WTC11 (cell line): ENCODE data around the gene CTNNA3. TPM values are rescaled to one million over a fixed set of nuclear protein-coding genes. Genes with fewer than 3 reads are reported as not detected.

ENCODE experiments used
- ATAC-seq: fragments of 200-7000 bp; cut with Tn5 transposase; 2 replicates; pipeline ENCODE4 v1.10.0; 2021; ENCODE audit warnings: mild to moderate bottlenecking, moderate library complexity
- CTCF ChIA-PET: fragments of 300-600 bp; sonication (Branson Sonifier 250); formaldehyde crosslinking; loops from one replicate; lab custom pipeline; 2021; ENCODE audit warnings: antibody characterized with exemption; lab: Charles Lee
- POLR2A ChIA-PET: fragments of 350-600 bp; sonication (Branson Sonifier 250); formaldehyde crosslinking; loops from one replicate; lab custom pipeline; 2021; ENCODE audit warnings: antibody characterized with exemption; lab: Charles Lee
- DNase-seq: peaks from one replicate; pipeline ENCODE4 v3.0.0; 2021; ENCODE audit warnings: low spot score
- H3K27ac Mint-ChIP-seq: 2 replicates; pipeline ENCODE4 v1.8.0; 2021; ENCODE audit warnings: mixed read lengths
- H3K27me3 Mint-ChIP-seq: 2 replicates; pipeline ENCODE4 v1.8.0; 2021; ENCODE audit warnings: low read depth, mild to moderate bottlenecking, moderate library complexity, mixed read lengths
- H3K36me3 Mint-ChIP-seq: 2 replicates; pipeline ENCODE4 v1.8.0; 2021; ENCODE audit warnings: mixed read lengths
- H3K4me1 Mint-ChIP-seq: 2 replicates; pipeline ENCODE4 v1.8.0; 2022; ENCODE audit warnings: mixed read lengths
- H3K4me3 Mint-ChIP-seq: 2 replicates; pipeline ENCODE4 v1.8.0; 2021; ENCODE audit warnings: mild to moderate bottlenecking, moderate library complexity, mixed read lengths
- H3K9me3 Mint-ChIP-seq: 2 replicates; pipeline ENCODE4 v1.8.0; 2021; ENCODE audit warnings: mixed read lengths
- CREB1 ChIP-seq: sonication (generic); formaldehyde crosslinking; IDR thresholded peaks from 2 replicates; pipeline ENCODE4 v1.8.0; 2023; ENCODE audit warnings: mild to moderate bottlenecking, missing genetic modification reagents
- CREM ChIP-seq: sonication (generic); formaldehyde crosslinking; IDR thresholded peaks from 2 replicates; pipeline ENCODE4 v1.8.1; 2022; ENCODE audit warnings: mild to moderate bottlenecking, missing genetic modification reagents, moderate library complexity
- ETV6 ChIP-seq: sonication (generic); formaldehyde crosslinking; IDR thresholded peaks from 2 replicates; pipeline ENCODE4 v1.8.1; 2022; ENCODE audit warnings: mild to moderate bottlenecking, missing genetic modification reagents
- GRHL2 ChIP-seq: fragments of 250-450 bp; sonication (Bioruptor Pico); IDR thresholded peaks from 2 replicates; pipeline ENCODE4 v1.8.0; 2022; ENCODE audit warnings: mild to moderate bottlenecking, moderate library complexity; ENCODE audit not compliant: insufficient replicate concordance, severe bottlenecking
- HMGA2 ChIP-seq: fragments of 250-450 bp; sonication (Bioruptor Pico); IDR thresholded peaks from 2 replicates; pipeline ENCODE4 v1.4.0; 2021; ENCODE audit warnings: mild to moderate bottlenecking, moderate library complexity
- IRF2 ChIP-seq: sonication (generic); formaldehyde crosslinking; IDR thresholded peaks from 2 replicates; pipeline ENCODE4 v1.8.0; 2022; ENCODE audit warnings: low read depth, missing genetic modification reagents, borderline replicate concordance
- MXD4 ChIP-seq: fragments of 250-450 bp; sonication (Bioruptor Pico); IDR thresholded peaks from 2 replicates; pipeline ENCODE4 v1.8.0; 2021; ENCODE audit warnings: mild to moderate bottlenecking, moderate library complexity, borderline replicate concordance
- NFATC4 ChIP-seq: fragments of 250-450 bp; sonication (Bioruptor Pico); IDR thresholded peaks from 2 replicates; pipeline ENCODE4 v1.9.0; 2021; ENCODE audit warnings: mild to moderate bottlenecking
- NFYB ChIP-seq: sonication (generic); formaldehyde crosslinking; conservative IDR thresholded peaks from 2 replicates; pipeline ENCODE4 v1.8.0; 2022; ENCODE audit warnings: low read depth, missing genetic modification reagents
- PRRX2 ChIP-seq: fragments of 250-450 bp; sonication (Bioruptor Pico); IDR thresholded peaks from 2 replicates; pipeline ENCODE4 v1.8.0; 2021; ENCODE audit warnings: mild to moderate bottlenecking
- RELA ChIP-seq: sonication (generic); formaldehyde crosslinking; IDR thresholded peaks from 2 replicates; pipeline ENCODE4 v1.8.1; 2022; ENCODE audit warnings: missing genetic modification reagents, mild to moderate bottlenecking, borderline replicate concordance
- RORB ChIP-seq: fragments of 250-450 bp; sonication (Bioruptor Pico); IDR thresholded peaks from 2 replicates; pipeline ENCODE4 v1.9.0; 2021; ENCODE audit warnings: mild to moderate bottlenecking
- TEAD1 ChIP-seq: sonication (generic); formaldehyde crosslinking; IDR thresholded peaks from 2 replicates; pipeline ENCODE4 v1.8.0; 2022; ENCODE audit warnings: mild to moderate bottlenecking, missing genetic modification reagents
- ZNF263 ChIP-seq: sonication (generic); formaldehyde crosslinking; IDR thresholded peaks from 2 replicates; pipeline ENCODE4 v1.8.1; 2022; ENCODE audit warnings: low read depth, mild to moderate bottlenecking, moderate library complexity, missing genetic modification reagents
- ZNF396 ChIP-seq: fragments of 250-450 bp; sonication (Bioruptor Pico); IDR thresholded peaks from 2 replicates; pipeline ENCODE4 v1.8.0; 2021; ENCODE audit warnings: mild to moderate bottlenecking, moderate library complexity, borderline replicate concordance
- ZNF423 ChIP-seq: fragments of 250-450 bp; sonication (Bioruptor Pico); IDR thresholded peaks from 2 replicates; pipeline ENCODE4 v2.1.2; 2022; ENCODE audit warnings: mild to moderate bottlenecking, moderate library complexity
- ZNF671 ChIP-seq: fragments of 250-450 bp; sonication (Bioruptor Pico); IDR thresholded peaks from 2 replicates; pipeline ENCODE4 v1.8.0; 2021; ENCODE audit warnings: mild to moderate bottlenecking
- total RNA-seq: library from RNA; stranded (reverse); gene quantifications from 3 replicates; pipeline ENCODE4 v1.2.3, GENCODE V29; 2021
- TF ChIP-seq, protein P1 (sequence below): sonication (generic); formaldehyde crosslinking; IDR thresholded peaks from 2 replicates; pipeline ENCODE4 v1.8.1; 2023; ENCODE audit warnings: mild to moderate bottlenecking, missing genetic modification reagents
- TF ChIP-seq, protein P2 (sequence below): sonication (generic); formaldehyde crosslinking; IDR thresholded peaks from 2 replicates; pipeline ENCODE4 v1.8.1; 2022; ENCODE audit warnings: missing genetic modification reagents, borderline replicate concordance
- TF ChIP-seq, protein P3 (sequence below): sonication (generic); formaldehyde crosslinking; IDR thresholded peaks from 2 replicates; pipeline ENCODE4 v1.8.1; 2022; ENCODE audit warnings: mild to moderate bottlenecking, missing genetic modification reagents, moderate library complexity, borderline replicate concordance
- TF ChIP-seq, protein P4 (sequence below): sonication (generic); formaldehyde crosslinking; conservative IDR thresholded peaks from 2 replicates; pipeline ENCODE4 v1.8.1; 2022; ENCODE audit warnings: mild to moderate bottlenecking, missing genetic modification reagents
- TF ChIP-seq, protein P5 (sequence below): sonication (generic); formaldehyde crosslinking; IDR thresholded peaks from 2 replicates; pipeline ENCODE4 v1.8.0; 2023; ENCODE audit warnings: missing genetic modification reagents
- TF ChIP-seq, protein P6 (sequence below): fragments of 250-450 bp; sonication (Bioruptor Pico); IDR thresholded peaks from 2 replicates; pipeline ENCODE4 v1.9.0; 2021; ENCODE audit warnings: mild to moderate bottlenecking
- TF ChIP-seq, protein P7 (sequence below): fragments of 250-450 bp; sonication (Bioruptor Pico); IDR thresholded peaks from 2 replicates; pipeline ENCODE4 v1.9.0; 2021; ENCODE audit warnings: mild to moderate bottlenecking, borderline replicate concordance

CTNNA3 gene
- total RNA-seq, 1 experiment from 2014 or later: 6.1 TPM

DNA sequence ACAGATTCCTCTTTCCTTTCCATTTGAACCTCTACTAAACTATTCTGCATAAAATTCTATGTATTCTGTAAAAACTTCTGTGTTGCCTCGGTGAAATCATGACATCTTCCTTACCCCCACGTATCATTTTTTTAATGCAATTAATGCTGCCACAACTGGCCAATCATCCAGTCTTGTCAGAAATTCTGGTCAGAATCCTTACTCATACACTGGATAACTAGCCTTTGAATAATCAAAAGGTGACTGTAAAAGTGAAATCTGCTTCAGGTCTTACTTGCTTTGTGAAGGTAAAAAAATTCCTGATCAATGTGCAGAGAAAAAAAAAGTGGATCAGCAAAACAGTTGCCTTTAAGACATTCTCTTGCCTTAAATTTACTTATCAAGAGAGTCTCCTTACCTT is 859.2 kb downstream of the CTNNA3 start (continued):
- TF ChIP-seq, protein P1, sequence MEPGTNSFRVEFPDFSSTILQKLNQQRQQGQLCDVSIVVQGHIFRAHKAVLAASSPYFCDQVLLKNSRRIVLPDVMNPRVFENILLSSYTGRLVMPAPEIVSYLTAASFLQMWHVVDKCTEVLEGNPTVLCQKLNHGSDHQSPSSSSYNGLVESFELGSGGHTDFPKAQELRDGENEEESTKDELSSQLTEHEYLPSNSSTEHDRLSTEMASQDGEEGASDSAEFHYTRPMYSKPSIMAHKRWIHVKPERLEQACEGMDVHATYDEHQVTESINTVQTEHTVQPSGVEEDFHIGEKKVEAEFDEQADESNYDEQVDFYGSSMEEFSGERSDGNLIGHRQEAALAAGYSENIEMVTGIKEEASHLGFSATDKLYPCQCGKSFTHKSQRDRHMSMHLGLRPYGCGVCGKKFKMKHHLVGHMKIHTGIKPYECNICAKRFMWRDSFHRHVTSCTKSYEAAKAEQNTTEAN (CRISPR knock-in tag): no peak
- TF ChIP-seq HMGA2 (CRISPR knock-in tag): no peak
- TF ChIP-seq, all 79 proteins: peak for 0

DNA sequence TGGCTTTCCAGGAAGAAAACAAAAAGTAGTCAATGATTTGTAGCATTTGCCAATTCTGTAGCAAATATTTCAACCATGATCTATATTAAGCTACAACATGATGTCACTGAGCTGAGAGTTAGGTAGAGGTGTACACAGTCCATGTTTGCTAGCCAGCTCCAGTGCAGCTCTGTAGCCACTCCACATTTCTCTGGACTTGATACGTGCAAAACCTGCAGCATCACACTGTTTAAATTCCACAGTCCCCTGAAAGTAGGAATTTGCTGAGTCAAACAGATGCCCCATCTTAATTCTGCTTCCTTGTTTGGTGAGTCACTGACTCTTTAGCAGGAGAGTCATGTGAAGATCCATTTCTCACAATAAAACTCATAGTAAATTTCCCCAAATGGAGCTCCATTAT is 859.9 kb downstream of the CTNNA3 start:
- DNase-seq: no peak
- ChIA-PET CTCF (interaction anchor here (1.1 kb wide), 1 partner anchor 250 kb away, joined by 3 read pairs; no protein-coding TSS in a partner anchor), POLR2A (no interaction called here)
- H3K9me3 Mint-ChIP-seq: no peaks in the 10 kb centered on the region; the same call in 1 of the 2 replicates
- H3K27ac Mint-ChIP-seq: no peak overlapping the region
- peak; percentile 19; the same call in 1 of the 2 replicates for ATAC-seq
- peaks cover 32% of the 10 kb centered on the region for H3K4me1 Mint-ChIP-seq
- H3K36me3 Mint-ChIP-seq: no peaks in the 10 kb centered on the region
- H3K4me3 Mint-ChIP-seq: no peak overlapping the region
- TF ChIP-seq ZNF396 (CRISPR knock-in tag): no peak
- TF ChIP-seq, protein P2, sequence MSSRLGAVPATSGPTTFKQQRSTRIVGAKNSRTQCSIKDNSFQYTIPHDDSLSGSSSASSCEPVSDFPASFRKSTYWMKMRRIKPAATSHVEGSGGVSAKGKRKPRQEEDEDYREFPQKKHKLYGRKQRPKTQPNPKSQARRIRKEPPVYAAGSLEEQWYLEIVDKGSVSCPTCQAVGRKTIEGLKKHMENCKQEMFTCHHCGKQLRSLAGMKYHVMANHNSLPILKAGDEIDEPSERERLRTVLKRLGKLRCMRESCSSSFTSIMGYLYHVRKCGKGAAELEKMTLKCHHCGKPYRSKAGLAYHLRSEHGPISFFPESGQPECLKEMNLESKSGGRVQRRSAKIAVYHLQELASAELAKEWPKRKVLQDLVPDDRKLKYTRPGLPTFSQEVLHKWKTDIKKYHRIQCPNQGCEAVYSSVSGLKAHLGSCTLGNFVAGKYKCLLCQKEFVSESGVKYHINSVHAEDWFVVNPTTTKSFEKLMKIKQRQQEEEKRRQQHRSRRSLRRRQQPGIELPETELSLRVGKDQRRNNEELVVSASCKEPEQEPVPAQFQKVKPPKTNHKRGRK (CRISPR knock-in tag): no peak
- TF ChIP-seq ETV6 (CRISPR knock-in tag): no peak
- TF ChIP-seq RELA: no peak
- TF ChIP-seq GRHL2 (CRISPR knock-in tag): no peak
- TF ChIP-seq RORB (CRISPR knock-in tag): no peak
- no peak for TF ChIP-seq TEAD1 (CRISPR knock-in tag)
- no peak for TF ChIP-seq ZNF423 (CRISPR knock-in tag)
- TF ChIP-seq CREB1 (CRISPR knock-in tag): no peak
- no peak for TF ChIP-seq IRF2
- TF ChIP-seq NFATC4 (CRISPR knock-in tag): no peak
- TF ChIP-seq, protein P3, sequence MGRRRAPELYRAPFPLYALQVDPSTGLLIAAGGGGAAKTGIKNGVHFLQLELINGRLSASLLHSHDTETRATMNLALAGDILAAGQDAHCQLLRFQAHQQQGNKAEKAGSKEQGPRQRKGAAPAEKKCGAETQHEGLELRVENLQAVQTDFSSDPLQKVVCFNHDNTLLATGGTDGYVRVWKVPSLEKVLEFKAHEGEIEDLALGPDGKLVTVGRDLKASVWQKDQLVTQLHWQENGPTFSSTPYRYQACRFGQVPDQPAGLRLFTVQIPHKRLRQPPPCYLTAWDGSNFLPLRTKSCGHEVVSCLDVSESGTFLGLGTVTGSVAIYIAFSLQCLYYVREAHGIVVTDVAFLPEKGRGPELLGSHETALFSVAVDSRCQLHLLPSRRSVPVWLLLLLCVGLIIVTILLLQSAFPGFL (CRISPR knock-in tag): no peak
- TF ChIP-seq, protein P4, sequence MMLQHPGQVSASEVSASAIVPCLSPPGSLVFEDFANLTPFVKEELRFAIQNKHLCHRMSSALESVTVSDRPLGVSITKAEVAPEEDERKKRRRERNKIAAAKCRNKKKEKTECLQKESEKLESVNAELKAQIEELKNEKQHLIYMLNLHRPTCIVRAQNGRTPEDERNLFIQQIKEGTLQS (CRISPR knock-in tag): no peak
- TF ChIP-seq ZNF263 (CRISPR knock-in tag): no peak
- TF ChIP-seq, protein P5, sequence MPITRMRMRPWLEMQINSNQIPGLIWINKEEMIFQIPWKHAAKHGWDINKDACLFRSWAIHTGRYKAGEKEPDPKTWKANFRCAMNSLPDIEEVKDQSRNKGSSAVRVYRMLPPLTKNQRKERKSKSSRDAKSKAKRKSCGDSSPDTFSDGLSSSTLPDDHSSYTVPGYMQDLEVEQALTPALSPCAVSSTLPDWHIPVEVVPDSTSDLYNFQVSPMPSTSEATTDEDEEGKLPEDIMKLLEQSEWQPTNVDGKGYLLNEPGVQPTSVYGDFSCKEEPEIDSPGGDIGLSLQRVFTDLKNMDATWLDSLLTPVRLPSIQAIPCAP (CRISPR knock-in tag): no peak
- TF ChIP-seq, protein P6, sequence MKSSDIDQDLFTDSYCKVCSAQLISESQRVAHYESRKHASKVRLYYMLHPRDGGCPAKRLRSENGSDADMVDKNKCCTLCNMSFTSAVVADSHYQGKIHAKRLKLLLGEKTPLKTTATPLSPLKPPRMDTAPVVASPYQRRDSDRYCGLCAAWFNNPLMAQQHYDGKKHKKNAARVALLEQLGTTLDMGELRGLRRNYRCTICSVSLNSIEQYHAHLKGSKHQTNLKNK (CRISPR knock-in tag): no peak
- no peak for TF ChIP-seq NFYB
- TF ChIP-seq CREM (CRISPR knock-in tag): no peak
- no peaks in the 10 kb centered on the region for H3K27me3 Mint-ChIP-seq

DNA sequence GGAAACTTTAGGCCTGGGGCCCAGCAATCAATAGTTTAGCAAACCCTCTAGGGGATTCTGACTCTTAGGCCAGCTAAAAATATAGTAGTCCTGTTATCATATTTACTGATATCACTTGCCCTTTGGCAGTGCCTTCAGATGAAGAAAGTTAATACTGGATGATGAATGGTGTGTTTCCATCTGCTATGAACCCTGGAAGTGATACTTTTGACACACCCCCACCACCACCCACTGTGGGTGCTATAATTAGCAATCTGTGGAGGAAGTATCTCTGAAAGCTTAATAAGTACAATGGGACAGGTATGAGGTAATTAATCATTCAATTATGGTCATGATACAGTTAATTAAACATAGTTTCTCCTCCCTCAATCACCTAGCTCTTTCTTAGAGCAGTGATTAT is 860.6 kb downstream of the CTNNA3 start:
- POLR2A ChIA-PET: no interaction called here
- CTCF ChIA-PET: interaction anchor here (1.1 kb wide), 1 partner anchor 249 kb away, joined by 3 read pairs; no protein-coding TSS in a partner anchor
- Mint-ChIP-seq H3K36me3 (no peaks in the 10 kb centered on the region), H3K9me3 (no peaks in the 10 kb centered on the region; the same call in 1 of the 2 replicates), H3K4me1 (peaks cover 32% of the 10 kb centered on the region), H3K27ac (no peak overlapping the region), H3K4me3 (no peak overlapping the region), H3K27me3 (no peaks in the 10 kb centered on the region)
- ATAC-seq (no peak), DNase-seq (no peak)
- TF ChIP-seq, protein P7, sequence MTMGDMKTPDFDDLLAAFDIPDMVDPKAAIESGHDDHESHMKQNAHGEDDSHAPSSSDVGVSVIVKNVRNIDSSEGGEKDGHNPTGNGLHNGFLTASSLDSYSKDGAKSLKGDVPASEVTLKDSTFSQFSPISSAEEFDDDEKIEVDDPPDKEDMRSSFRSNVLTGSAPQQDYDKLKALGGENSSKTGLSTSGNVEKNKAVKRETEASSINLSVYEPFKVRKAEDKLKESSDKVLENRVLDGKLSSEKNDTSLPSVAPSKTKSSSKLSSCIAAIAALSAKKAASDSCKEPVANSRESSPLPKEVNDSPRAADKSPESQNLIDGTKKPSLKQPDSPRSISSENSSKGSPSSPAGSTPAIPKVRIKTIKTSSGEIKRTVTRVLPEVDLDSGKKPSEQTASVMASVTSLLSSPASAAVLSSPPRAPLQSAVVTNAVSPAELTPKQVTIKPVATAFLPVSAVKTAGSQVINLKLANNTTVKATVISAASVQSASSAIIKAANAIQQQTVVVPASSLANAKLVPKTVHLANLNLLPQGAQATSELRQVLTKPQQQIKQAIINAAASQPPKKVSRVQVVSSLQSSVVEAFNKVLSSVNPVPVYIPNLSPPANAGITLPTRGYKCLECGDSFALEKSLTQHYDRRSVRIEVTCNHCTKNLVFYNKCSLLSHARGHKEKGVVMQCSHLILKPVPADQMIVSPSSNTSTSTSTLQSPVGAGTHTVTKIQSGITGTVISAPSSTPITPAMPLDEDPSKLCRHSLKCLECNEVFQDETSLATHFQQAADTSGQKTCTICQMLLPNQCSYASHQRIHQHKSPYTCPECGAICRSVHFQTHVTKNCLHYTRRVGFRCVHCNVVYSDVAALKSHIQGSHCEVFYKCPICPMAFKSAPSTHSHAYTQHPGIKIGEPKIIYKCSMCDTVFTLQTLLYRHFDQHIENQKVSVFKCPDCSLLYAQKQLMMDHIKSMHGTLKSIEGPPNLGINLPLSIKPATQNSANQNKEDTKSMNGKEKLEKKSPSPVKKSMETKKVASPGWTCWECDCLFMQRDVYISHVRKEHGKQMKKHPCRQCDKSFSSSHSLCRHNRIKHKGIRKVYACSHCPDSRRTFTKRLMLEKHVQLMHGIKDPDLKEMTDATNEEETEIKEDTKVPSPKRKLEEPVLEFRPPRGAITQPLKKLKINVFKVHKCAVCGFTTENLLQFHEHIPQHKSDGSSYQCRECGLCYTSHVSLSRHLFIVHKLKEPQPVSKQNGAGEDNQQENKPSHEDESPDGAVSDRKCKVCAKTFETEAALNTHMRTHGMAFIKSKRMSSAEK (CRISPR knock-in tag): no peak
- TF ChIP-seq, protein P4 (CRISPR knock-in tag): no peak
- TF ChIP-seq PRRX2: no peak
- no peak for TF ChIP-seq MXD4 (CRISPR knock-in tag)
- no peak for TF ChIP-seq ZNF671 (CRISPR knock-in tag)
